ENCODE data around the gene MRPL18. TPM values are rescaled to one million over a fixed set of nuclear protein-coding genes. Genes with fewer than 3 reads are reported as not detected.
"Not testable (repeated sequence)": the region's sequence is repeated elsewhere in the genome, so short reads cannot be mapped to it uniquely, and the experiment has no call there.

MRPL18 gene
- total RNA-seq, 1 experiment from 2014 or later: 95.2 TPM

DNA sequence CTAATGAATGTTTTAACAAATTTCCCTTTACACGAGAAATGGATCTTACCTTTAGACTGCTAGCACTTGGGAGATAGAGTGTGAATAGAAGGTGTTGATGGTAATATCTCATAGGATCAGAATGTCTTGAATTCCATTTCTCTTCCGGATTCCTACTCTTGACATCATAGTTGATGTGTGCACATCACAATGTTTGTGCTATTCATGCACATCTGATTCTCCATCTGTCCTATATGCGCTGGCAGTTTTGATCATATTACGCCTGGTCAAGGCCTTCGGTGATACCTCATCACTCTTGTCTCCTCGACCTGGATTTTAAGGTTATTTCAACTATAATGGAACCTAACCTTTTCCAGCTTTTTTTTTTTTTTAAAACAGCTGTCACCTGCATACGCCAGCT, 45.2 kb upstream of the MRPL18 start:
- Mint-ChIP-seq H3K27ac (no peak overlapping the region), H3K36me3 (peaks cover 86% of the 10 kb centered on the region)
- CTCF ChIA-PET: no interaction called here

DNA sequence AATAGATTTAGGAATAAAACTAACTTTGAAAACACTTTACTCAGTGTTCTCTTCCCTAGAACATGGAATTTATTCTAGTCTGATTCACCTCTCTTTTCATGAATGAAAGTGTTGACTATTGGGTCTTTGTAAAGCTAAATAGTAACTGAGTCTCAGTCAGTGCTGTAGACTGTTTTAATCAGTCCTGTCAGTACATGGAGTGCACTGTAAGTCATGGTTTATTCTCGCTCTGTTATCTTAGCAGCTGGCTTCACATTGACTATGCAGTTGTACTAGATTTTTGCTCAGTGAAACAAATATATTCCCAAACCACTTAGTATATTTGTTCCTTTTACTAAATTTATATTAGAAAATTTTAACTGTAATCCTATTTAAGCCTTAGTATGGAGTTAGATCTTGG, 43.5 kb upstream of the MRPL18 start:
- Mint-ChIP-seq H3K4me1 (no peaks in the 10 kb centered on the region), H3K27ac (no peak overlapping the region), H3K36me3 (peaks cover 81% of the 10 kb centered on the region), H3K27me3 (ENCODE audit: low read depth) (no peaks in the 10 kb centered on the region), H3K9me3 (no peaks in the 10 kb centered on the region), H3K4me3 (no peak overlapping the region)
- no peak for DNase-seq (ENCODE audit: low spot score)
- no peak for ATAC-seq
- POLR2A ChIA-PET: no interaction called here
- CTCF ChIA-PET: no interaction called here
- TF ChIP-seq FOXK1 (CRISPR knock-in tag; IDR thresholded peaks at IDR 0.05) (no peak), ZNF671 (CRISPR knock-in tag; IDR thresholded peaks at IDR 0.05) (no peak), IRF2 (CRISPR knock-in tag; IDR thresholded peaks at IDR 0.05; ENCODE audit: borderline replicate concordance, low read depth) (no peak), OVOL2 (CRISPR knock-in tag; IDR thresholded peaks at IDR 0.05; ENCODE audit: borderline replicate concordance) (no peak), SOX15 (CRISPR knock-in tag; IDR thresholded peaks at IDR 0.05) (no peak), TEAD1 (CRISPR knock-in tag; IDR thresholded peaks at IDR 0.05) (no peak)
- TF ChIP-seq, protein P1, sequence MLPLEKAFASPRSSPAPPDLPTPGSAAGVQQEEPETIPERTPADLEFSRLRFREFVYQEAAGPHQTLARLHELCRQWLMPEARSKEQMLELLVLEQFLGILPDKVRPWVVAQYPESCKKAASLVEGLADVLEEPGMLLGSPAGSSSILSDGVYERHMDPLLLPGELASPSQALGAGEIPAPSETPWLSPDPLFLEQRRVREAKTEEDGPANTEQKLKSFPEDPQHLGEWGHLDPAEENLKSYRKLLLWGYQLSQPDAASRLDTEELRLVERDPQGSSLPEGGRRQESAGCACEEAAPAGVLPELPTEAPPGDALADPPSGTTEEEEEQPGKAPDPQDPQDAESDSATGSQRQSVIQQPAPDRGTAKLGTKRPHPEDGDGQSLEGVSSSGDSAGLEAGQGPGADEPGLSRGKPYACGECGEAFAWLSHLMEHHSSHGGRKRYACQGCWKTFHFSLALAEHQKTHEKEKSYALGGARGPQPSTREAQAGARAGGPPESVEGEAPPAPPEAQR (CRISPR knock-in tag; IDR thresholded peaks at IDR 0.05): no peak
- TF ChIP-seq, protein P2, sequence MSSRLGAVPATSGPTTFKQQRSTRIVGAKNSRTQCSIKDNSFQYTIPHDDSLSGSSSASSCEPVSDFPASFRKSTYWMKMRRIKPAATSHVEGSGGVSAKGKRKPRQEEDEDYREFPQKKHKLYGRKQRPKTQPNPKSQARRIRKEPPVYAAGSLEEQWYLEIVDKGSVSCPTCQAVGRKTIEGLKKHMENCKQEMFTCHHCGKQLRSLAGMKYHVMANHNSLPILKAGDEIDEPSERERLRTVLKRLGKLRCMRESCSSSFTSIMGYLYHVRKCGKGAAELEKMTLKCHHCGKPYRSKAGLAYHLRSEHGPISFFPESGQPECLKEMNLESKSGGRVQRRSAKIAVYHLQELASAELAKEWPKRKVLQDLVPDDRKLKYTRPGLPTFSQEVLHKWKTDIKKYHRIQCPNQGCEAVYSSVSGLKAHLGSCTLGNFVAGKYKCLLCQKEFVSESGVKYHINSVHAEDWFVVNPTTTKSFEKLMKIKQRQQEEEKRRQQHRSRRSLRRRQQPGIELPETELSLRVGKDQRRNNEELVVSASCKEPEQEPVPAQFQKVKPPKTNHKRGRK (CRISPR knock-in tag; IDR thresholded peaks at IDR 0.05; ENCODE audit: borderline replicate concordance): no peak
- TF ChIP-seq, protein P3, sequence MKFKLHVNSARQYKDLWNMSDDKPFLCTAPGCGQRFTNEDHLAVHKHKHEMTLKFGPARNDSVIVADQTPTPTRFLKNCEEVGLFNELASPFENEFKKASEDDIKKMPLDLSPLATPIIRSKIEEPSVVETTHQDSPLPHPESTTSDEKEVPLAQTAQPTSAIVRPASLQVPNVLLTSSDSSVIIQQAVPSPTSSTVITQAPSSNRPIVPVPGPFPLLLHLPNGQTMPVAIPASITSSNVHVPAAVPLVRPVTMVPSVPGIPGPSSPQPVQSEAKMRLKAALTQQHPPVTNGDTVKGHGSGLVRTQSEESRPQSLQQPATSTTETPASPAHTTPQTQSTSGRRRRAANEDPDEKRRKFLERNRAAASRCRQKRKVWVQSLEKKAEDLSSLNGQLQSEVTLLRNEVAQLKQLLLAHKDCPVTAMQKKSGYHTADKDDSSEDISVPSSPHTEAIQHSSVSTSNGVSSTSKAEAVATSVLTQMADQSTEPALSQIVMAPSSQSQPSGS (CRISPR knock-in tag; IDR thresholded peaks at IDR 0.05; ENCODE audit: borderline replicate concordance, low read depth): no peak
- TF ChIP-seq, protein P4, sequence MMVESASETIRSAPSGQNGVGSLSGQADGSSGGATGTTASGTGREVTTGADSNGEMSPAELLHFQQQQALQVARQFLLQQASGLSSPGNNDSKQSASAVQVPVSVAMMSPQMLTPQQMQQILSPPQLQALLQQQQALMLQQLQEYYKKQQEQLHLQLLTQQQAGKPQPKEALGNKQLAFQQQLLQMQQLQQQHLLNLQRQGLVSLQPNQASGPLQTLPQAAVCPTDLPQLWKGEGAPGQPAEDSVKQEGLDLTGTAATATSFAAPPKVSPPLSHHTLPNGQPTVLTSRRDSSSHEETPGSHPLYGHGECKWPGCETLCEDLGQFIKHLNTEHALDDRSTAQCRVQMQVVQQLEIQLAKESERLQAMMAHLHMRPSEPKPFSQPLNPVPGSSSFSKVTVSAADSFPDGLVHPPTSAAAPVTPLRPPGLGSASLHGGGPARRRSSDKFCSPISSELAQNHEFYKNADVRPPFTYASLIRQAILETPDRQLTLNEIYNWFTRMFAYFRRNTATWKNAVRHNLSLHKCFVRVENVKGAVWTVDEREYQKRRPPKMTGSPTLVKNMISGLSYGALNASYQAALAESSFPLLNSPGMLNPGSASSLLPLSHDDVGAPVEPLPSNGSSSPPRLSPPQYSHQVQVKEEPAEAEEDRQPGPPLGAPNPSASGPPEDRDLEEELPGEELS (CRISPR knock-in tag; IDR thresholded peaks at IDR 0.05): no peak
- TF ChIP-seq, protein P5, sequence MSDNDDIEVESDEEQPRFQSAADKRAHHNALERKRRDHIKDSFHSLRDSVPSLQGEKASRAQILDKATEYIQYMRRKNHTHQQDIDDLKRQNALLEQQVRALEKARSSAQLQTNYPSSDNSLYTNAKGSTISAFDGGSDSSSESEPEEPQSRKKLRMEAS (CRISPR knock-in tag; IDR thresholded peaks at IDR 0.05): no peak

More for the DNA sequence above, 45.2 kb upstream of the MRPL18 start:
- ATAC-seq: no peak
- TF ChIP-seq, protein P6, sequence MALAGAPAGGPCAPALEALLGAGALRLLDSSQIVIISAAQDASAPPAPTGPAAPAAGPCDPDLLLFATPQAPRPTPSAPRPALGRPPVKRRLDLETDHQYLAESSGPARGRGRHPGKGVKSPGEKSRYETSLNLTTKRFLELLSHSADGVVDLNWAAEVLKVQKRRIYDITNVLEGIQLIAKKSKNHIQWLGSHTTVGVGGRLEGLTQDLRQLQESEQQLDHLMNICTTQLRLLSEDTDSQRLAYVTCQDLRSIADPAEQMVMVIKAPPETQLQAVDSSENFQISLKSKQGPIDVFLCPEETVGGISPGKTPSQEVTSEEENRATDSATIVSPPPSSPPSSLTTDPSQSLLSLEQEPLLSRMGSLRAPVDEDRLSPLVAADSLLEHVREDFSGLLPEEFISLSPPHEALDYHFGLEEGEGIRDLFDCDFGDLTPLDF (CRISPR knock-in tag; IDR thresholded peaks at IDR 0.05): no peak
- TF ChIP-seq NR1H2 (CRISPR knock-in tag; IDR thresholded peaks at IDR 0.05) (no peak), ZNF671 (CRISPR knock-in tag; IDR thresholded peaks at IDR 0.05) (no peak)
- TF ChIP-seq, protein P1 (CRISPR knock-in tag; IDR thresholded peaks at IDR 0.05): no peak
- H3K9me3 Mint-ChIP-seq: no peaks in the 10 kb centered on the region
- no peak overlapping the region for H3K4me3 Mint-ChIP-seq
- POLR2A ChIA-PET: no interaction called here
- no peaks in the 10 kb centered on the region for H3K27me3 Mint-ChIP-seq (ENCODE audit: low read depth)
- no peak for DNase-seq (ENCODE audit: low spot score)
- H3K4me1 Mint-ChIP-seq: no peaks in the 10 kb centered on the region

DNA sequence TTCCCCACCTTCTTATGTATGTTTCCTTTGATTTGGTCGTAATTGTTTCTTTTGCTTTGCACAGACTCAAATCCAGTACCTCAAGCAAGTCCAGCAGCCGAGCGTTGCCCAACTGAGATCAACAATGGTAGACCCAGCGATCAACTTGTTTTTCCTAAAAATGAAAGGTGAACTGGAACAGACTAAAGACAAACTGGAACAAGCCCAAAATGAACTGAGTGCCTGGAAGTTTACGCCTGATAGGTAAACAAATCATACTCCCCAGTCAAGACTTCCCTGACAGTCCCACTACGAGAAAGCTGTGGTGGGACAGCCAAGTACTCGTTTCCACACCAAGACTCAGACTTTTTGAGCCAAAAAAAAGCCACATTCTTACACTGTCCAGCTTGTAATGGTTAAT, 42.1 kb upstream of the MRPL18 start:
- CTCF ChIA-PET; H3K4me3 Mint-ChIP-seq; H3K9me3 Mint-ChIP-seq; POLR2A ChIA-PET; H3K27me3 Mint-ChIP-seq (ENCODE audit: low read depth); DNase-seq (ENCODE audit: low spot score); ATAC-seq; H3K27ac Mint-ChIP-seq; H3K4me1 Mint-ChIP-seq: not testable (repeated sequence)
- H3K36me3 Mint-ChIP-seq: peaks cover 83% of the 10 kb centered on the region
